ENCODE measurements around the gene GTF2A1L.

- TF ChIP-seq CTCF (IDR thresholded peaks at IDR 0.05; ENCODE audit: low read depth, low read length, missing input control), result no peak
- TF ChIP-seq RXRA (IDR thresholded peaks at IDR 0.05), result no peak
- no peak for TF ChIP-seq RAD21 (IDR thresholded peaks at IDR 0.05)
- no peak for TF ChIP-seq JUND (IDR thresholded peaks at IDR 0.05)
- TF ChIP-seq REST (IDR thresholded peaks at IDR 0.05), result no peak
- no peak for TF ChIP-seq ATF3 (IDR thresholded peaks at IDR 0.05)
These were observed 16.7 kb upstream of the GTF2A1L start for GRCh38 chr2:48600917-48601316.
